Type B pancreatic cell (in vitro differentiated cells): ENCODE measurements around the gene LPA. TPM values are rescaled to one million over a fixed set of nuclear protein-coding genes. Genes with fewer than 3 reads are reported as not detected.
"Not testable (repeated sequence)": the region's sequence is repeated elsewhere in the genome, so short reads cannot be mapped to it uniquely, and the experiment has no call there.

ENCODE experiments used
- DNase-seq: peaks from one replicate; pipeline ENCODE4 v3.0.0; 2021; ENCODE audit warnings: mixed read lengths; ENCODE audit not compliant: unreplicated experiment; ENCODE audit errors: extremely low spot score
- H3K27ac Mint-ChIP-seq: 2 replicates; pipeline ENCODE4 v1.8.0; 2021; ENCODE audit warnings: mild to moderate bottlenecking, mixed read lengths
- H3K27me3 Mint-ChIP-seq: 2 replicates; pipeline ENCODE4 v1.8.0; 2021; ENCODE audit warnings: mixed read lengths
- H3K36me3 Mint-ChIP-seq: 2 replicates; pipeline ENCODE4 v1.8.0; 2021; ENCODE audit warnings: mixed read lengths
- H3K4me1 Mint-ChIP-seq: one replicate; pipeline ENCODE4 v1.8.0; 2021; ENCODE audit warnings: mixed read lengths; ENCODE audit not compliant: unreplicated experiment
- H3K4me3 Mint-ChIP-seq: 2 replicates; pipeline ENCODE4 v1.8.0; 2021; ENCODE audit warnings: mild to moderate bottlenecking, mixed read lengths
- H3K9me3 Mint-ChIP-seq: 2 replicates; pipeline ENCODE4 v1.8.0; 2021; ENCODE audit warnings: mixed read lengths
- total RNA-seq: library from RNA; stranded (reverse); gene quantifications from 2 replicates; pipeline ENCODE4 v1.2.1, GENCODE V29; 2021; ENCODE audit warnings: low replicate concordance
- TF ChIP-seq, protein P1 (sequence below): fragments of 200-600 bp; sonication (generic); conservative IDR thresholded peaks from 2 replicates; pipeline ENCODE4 v1.5.0; 2021; ENCODE audit warnings: antibody characterized with exemption, mild to moderate bottlenecking

Gene LPA
- total RNA-seq, 1 donor from 2014 or later, result 0.56 TPM

DNA sequence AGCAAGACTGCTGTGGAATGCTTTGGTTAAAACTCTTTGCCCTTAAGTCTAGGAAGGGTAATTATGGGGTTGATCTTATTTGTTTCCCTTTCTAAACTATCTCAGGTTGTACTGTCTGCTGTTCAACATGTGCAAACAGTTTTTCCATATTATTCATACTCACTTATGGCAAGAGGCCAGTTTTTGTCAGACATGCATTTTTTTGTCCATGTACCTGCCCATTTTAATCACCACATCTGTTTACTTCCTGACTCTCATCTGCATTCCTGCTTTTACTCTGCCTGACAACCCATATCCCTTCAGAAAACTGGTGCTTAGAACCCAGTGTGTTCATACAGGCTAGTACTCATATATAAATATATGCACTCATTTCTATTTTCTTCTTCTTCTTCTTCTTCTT lies 80.3 kb downstream of the LPA start:
- Mint-ChIP-seq H3K27me3 (no peaks in the 10 kb centered on the region), H3K36me3 (no peaks in the 10 kb centered on the region), H3K4me3 (no peak overlapping the region), H3K9me3 (no peaks in the 10 kb centered on the region), H3K4me1 (no peaks in the 10 kb centered on the region), H3K27ac (no peak overlapping the region)
- TF ChIP-seq, protein P1, sequence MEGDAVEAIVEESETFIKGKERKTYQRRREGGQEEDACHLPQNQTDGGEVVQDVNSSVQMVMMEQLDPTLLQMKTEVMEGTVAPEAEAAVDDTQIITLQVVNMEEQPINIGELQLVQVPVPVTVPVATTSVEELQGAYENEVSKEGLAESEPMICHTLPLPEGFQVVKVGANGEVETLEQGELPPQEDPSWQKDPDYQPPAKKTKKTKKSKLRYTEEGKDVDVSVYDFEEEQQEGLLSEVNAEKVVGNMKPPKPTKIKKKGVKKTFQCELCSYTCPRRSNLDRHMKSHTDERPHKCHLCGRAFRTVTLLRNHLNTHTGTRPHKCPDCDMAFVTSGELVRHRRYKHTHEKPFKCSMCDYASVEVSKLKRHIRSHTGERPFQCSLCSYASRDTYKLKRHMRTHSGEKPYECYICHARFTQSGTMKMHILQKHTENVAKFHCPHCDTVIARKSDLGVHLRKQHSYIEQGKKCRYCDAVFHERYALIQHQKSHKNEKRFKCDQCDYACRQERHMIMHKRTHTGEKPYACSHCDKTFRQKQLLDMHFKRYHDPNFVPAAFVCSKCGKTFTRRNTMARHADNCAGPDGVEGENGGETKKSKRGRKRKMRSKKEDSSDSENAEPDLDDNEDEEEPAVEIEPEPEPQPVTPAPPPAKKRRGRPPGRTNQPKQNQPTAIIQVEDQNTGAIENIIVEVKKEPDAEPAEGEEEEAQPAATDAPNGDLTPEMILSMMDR, result no peak
- no peak for DNase-seq

DNA sequence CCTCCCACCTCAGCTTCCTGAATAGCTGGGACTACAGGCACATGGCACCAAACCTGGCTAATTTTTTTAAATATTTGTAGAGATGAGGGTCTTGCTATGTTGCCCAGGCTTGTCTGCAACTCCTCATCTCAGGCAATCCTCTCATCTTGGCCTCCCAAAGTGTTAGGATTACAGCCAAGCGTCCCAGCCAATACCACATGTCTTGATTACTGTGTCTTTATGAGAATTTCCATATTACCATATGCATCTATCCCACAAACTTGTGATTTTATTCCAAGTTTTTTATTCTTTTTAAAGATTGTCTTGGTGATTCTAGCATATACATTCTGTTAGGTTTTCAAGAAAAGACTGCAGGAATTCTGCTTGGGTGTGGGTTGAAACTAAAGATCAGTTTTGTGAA lies 82.7 kb downstream of the LPA start:
- Mint-ChIP-seq H3K27me3 (no peaks in the 10 kb centered on the region), H3K4me3 (no peak overlapping the region), H3K9me3 (no peaks in the 10 kb centered on the region), H3K4me1 (no peaks in the 10 kb centered on the region), H3K36me3 (no peaks in the 10 kb centered on the region), H3K27ac (no peak overlapping the region)
- TF ChIP-seq, protein P1, result no peak
- DNase-seq, result no peak

DNA sequence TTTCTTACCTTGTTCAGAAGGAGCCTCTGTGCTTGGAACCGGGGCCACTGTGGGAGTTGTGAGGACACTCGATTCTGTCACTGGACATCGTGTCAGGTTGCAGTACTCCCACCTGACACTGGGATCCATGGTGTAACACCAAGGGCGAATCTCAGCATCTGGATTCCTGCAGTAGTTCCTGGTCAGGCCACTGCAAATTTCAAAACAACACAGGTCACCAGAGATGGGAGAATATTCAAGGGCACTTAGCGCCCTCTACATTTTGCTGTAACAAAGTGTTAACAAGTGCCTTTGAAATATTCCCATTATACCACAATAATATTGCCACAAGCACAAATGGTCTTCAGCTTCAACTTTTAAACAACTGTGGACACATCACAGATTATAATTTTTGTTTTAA lies 85.6 kb downstream of the LPA start:
- H3K36me3 Mint-ChIP-seq, result not testable (repeated sequence)

DNA sequence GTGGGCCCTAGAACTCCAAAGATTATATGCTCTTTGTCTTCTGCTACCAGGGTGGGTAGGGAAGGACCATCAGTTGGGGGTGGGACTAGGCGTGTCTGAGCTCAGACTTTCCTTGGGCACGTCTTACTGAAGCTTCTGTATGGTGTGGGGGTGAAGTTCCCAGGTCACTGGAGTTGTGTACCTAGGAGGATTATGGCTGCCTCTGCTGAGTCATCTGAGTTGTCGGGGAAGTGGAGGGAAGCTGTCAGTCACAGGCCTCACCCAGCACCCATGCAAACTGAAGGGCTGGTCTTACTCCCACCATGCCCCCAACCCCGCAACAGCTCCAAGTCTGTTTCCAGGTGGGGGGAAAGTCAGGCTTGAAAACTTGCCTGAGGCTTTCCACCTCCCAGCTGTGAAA lies 90.1 kb downstream of the LPA start:
- Mint-ChIP-seq H3K27ac (no peak overlapping the region), H3K27me3 (no peaks in the 10 kb centered on the region), H3K4me1 (no peaks in the 10 kb centered on the region), H3K36me3 (no peaks in the 10 kb centered on the region), H3K9me3 (peaks cover 7% of the 10 kb centered on the region), H3K4me3 (no peak overlapping the region)
- DNase-seq, result no peak
- TF ChIP-seq, protein P1, result no peak

More for the DNA sequence above, 85.6 kb downstream of the LPA start:
- H3K4me3 Mint-ChIP-seq, H3K4me1 Mint-ChIP-seq, DNase-seq, H3K27ac Mint-ChIP-seq, H3K9me3 Mint-ChIP-seq, H3K27me3 Mint-ChIP-seq: not testable (repeated sequence)

DNA sequence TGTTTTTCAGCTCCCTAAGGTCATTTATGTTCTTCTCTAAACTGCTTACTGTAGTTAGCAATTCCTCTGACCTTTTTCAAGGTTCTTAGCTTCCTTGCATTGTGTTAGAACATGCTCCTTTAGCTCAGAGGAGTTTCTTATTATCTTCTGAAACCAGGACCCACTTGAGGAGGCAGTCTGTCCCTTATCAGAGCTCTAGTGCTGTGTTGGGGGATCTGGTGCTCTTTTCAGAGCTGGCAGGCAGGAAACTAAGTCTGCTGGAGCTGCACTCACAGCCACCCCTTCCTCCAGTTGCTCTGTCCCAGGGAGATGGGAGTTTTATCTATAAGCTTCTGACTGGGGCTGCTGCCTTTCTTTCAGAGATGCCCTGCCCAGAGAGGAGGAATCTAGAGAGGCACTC lies 92.9 kb downstream of the LPA start:
- H3K27ac Mint-ChIP-seq, H3K4me1 Mint-ChIP-seq, H3K36me3 Mint-ChIP-seq, H3K27me3 Mint-ChIP-seq, DNase-seq, H3K9me3 Mint-ChIP-seq, H3K4me3 Mint-ChIP-seq: not testable (repeated sequence)

DNA sequence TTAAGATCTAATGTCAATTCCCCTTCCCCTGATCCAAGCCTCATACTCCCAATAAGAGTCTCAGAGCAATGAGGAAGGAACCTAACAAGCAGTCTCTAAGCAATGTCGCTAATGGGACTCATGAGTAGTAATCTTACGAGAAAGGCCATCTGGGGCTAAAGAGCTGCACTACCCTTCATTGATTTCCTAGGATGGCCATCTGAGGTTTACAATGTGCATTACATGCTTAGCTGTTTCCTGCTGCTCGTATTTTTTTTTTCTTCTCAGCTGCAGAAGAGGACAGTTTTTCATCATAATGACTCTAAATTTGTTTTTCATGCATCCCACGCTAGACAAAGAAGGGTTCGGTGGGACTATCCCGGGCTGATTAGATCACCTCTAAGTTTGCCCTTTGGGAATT lies 119.3 kb downstream of the LPA start:
- Mint-ChIP-seq H3K36me3 (no peaks in the 10 kb centered on the region), H3K4me1 (no peaks in the 10 kb centered on the region), H3K9me3 (no peaks in the 10 kb centered on the region), H3K27ac (no peak overlapping the region), H3K4me3 (no peak overlapping the region), H3K27me3 (peaks cover 16% of the 10 kb centered on the region)
- TF ChIP-seq, protein P1, result no peak
- DNase-seq, result no peak

DNA sequence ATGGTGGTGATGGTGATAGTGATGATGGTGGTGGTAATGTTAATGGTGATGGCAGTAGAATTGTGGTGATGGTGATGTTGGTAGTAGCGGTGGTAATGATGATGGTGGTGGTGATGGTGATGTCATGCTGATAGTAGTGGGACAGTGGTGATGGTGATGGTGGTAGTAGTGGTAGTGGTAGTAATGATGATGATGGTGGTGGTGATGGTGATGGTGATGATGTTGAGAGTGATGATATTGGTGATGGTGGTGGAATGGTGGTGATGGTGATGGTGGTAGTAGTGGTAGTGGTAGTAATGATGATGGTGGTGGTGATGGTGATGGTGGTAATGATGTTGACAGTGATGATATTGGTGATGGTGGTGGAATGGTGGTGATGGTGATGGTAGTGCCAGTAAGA lies 128.8 kb downstream of the LPA start:
- Mint-ChIP-seq H3K36me3 (no peaks in the 10 kb centered on the region), H3K4me3 (no peak overlapping the region), H3K27ac (no peak overlapping the region), H3K4me1 (no peaks in the 10 kb centered on the region), H3K9me3 (no peaks in the 10 kb centered on the region), H3K27me3 (peaks cover 13% of the 10 kb centered on the region)
- TF ChIP-seq, protein P1, result no peak
- DNase-seq, result no peak
